HCT116 (cell line): ENCODE results near the gene GRB10. TPM values are rescaled to one million over a fixed set of nuclear protein-coding genes. Genes with fewer than 3 reads are reported as not detected.

Source experiments
- ATAC-seq: fragments of 200-7000 bp; cut with Tn5 transposase; 2 replicates; pipeline ENCODE4 v1.9.1; 2020; ENCODE audit warnings: mild to moderate bottlenecking, moderate library complexity
- BruUV-seq: library from RNA; stranded (reverse); fragments of 400-500 nt; replicated peaks from 2 replicates; lab custom pipeline; 2021; lab: Mats Ljungman, UMichigan
- CTCF ChIA-PET: fragments of 300-600 bp; sonication (Branson Sonifier 250); formaldehyde crosslinking; loops from one replicate; lab custom pipeline; 2021; ENCODE audit warnings: antibody characterized with exemption; lab: Charles Lee
- POLR2A ChIA-PET: fragments of 300-600, 350-600 bp; sonication (Branson Sonifier 250); formaldehyde crosslinking; loops from one replicate; lab custom pipeline; 2021; ENCODE audit warnings: antibody characterized with exemption; lab: Charles Lee
- RAD21 ChIA-PET, 2 experiments: fragments of 300-600 bp; sonication (Branson Sonifier 250); formaldehyde crosslinking; loops; one replicate each; lab custom pipeline; 2023; ENCODE audit warnings: low total read pairs in 2 of 2; ENCODE audit not compliant: uncharacterized antibody in 2 of 2, unreplicated experiment in 2 of 2, low non-redundant PET in 1 of 2; lab: Charles Lee
- DNase-seq: peaks from one replicate; pipeline ENCODE4 v3.0.0-alpha.2; 2010; ENCODE audit warnings: low read depth, low spot score
- H2AFZ ChIP-seq: fragments of 200-600 bp; shearing (Covaris generic), sonication (generic); 2 replicates; pipeline ENCODE4 v1.6.1; 2017; ENCODE audit warnings: low read depth, mixed run types, mixed read lengths, antibody characterized with exemption, low read length; ENCODE audit not compliant: poor library complexity, severe bottlenecking
- H3K27ac ChIP-seq: 2 replicates; pipeline ENCODE4 v1.5.1; 2012; ENCODE audit warnings: low read depth, low read length
- H3K27me3 ChIP-seq: fragments of 200-600 bp; sonication (generic); 2 replicates; pipeline ENCODE4 v1.6.1; 2016; ENCODE audit warnings: mixed run types, low read length, mixed read lengths; ENCODE audit not compliant: insufficient read depth
- H3K36me3 ChIP-seq, 2 experiments: fragments of 200-500 bp in 1 of 2; fragments of 200-600 bp in 1 of 2; sonication (Bioruptor generic) in 1 of 2; sonication (generic) in 1 of 2; 2 replicates each; pipeline versions ENCODE4 v1.5.1 to v1.6.1; 2014 to 2016; ENCODE audit warnings: low read length in 2 of 2, inconsistent platforms in 1 of 2, mixed read lengths in 1 of 2, mixed run types in 1 of 2; ENCODE audit not compliant: insufficient read depth in 2 of 2, control insufficient read depth in 1 of 2
- H3K4me1 ChIP-seq, 2 experiments: fragments of 200-600 bp in 1 of 2; sonication (generic) in 1 of 2; 2 replicates each; pipeline versions ENCODE4 v1.5.1 to v1.6.1; 2012 to 2017; ENCODE audit warnings: low read length in 2 of 2, inconsistent platforms in 1 of 2, mild to moderate bottlenecking in 1 of 2, mixed read lengths in 1 of 2, mixed run types in 1 of 2, moderate library complexity in 1 of 2; ENCODE audit not compliant: insufficient read depth in 2 of 2, control insufficient read depth in 1 of 2
- H3K4me2 ChIP-seq: fragments of 200-600 bp; sonication (generic); 2 replicates; pipeline ENCODE4 v1.6.1; 2017; ENCODE audit warnings: mixed run types, low read length, mixed read lengths
- H3K4me3 ChIP-seq, 2 experiments: fragments of 200-600 bp in 1 of 2; sonication (generic) in 1 of 2; replicated peaks in 1 of 2; 2 replicates each; pipeline ENCODE4 v1.5.1; 2011 to 2016; ENCODE audit warnings: low read length in 2 of 2, control low read depth in 1 of 2, low read depth in 1 of 2, mild to moderate bottlenecking in 1 of 2, mixed read lengths in 1 of 2, mixed run types in 1 of 2
- H3K79me2 ChIP-seq: fragments of 200-600 bp; sonication (generic); 2 replicates; pipeline ENCODE4 v1.6.1; 2017; ENCODE audit warnings: mild to moderate bottlenecking, mixed run types, low read length, moderate library complexity, mixed read lengths; ENCODE audit not compliant: insufficient read depth
- H3K9ac ChIP-seq: fragments of 200-600 bp; sonication (generic); 2 replicates; pipeline ENCODE4 v1.6.1; 2016; ENCODE audit warnings: low read length, mixed read lengths
- H3K9me2 ChIP-seq: fragments of 200-600 bp; sonication (generic), shearing (Covaris generic); 2 replicates; pipeline ENCODE4 v1.6.1; 2017; ENCODE audit warnings: mixed run types, mild to moderate bottlenecking, moderate library complexity; ENCODE audit not compliant: insufficient read depth
- H3K9me3 ChIP-seq, 2 experiments: fragments of 200-500 bp in 1 of 2; fragments of 200-600 bp in 1 of 2; sonication (Bioruptor generic) in 1 of 2; sonication (generic) in 1 of 2; 2 replicates each; pipeline ENCODE4 v1.6.1; 2014 to 2017; ENCODE audit warnings: low read length in 2 of 2, mixed read lengths in 2 of 2, inconsistent platforms in 1 of 2, low read depth in 1 of 2, mild to moderate bottlenecking in 1 of 2, mixed run types in 1 of 2, moderate library complexity in 1 of 2; ENCODE audit not compliant: control insufficient read depth in 1 of 2, insufficient read depth in 1 of 2
- H4K20me1 ChIP-seq: fragments of 200-600 bp; sonication (generic), shearing (Covaris generic); 2 replicates; pipeline ENCODE4 v1.6.1; 2017; ENCODE audit warnings: mixed run types, mild to moderate bottlenecking, moderate library complexity; ENCODE audit not compliant: insufficient read depth
- EZH2 ChIP-seq: fragments of 200-600 bp; sonication (generic); IDR thresholded peaks from 2 replicates; pipeline ENCODE4 v1.6.1; 2017; ENCODE audit warnings: antibody characterized with exemption, mixed run types
- EZH2phosphoT487 ChIP-seq: fragments of 200-600 bp; IDR thresholded peaks from 2 replicates; pipeline ENCODE4 v1.6.1; 2018; ENCODE audit warnings: antibody characterized with exemption, borderline replicate concordance
- POLR2A ChIP-seq: IDR thresholded peaks from 2 replicates; pipeline ENCODE4 v1.7.0; 2011; ENCODE audit warnings: borderline replicate concordance; ENCODE audit not compliant: insufficient read depth, insufficient read length; ENCODE audit errors: extremely low read depth
- RAD21 ChIP-seq: IDR thresholded peaks from 2 replicates; pipeline ENCODE4 v1.6.1; 2012; ENCODE audit warnings: low read depth, mild to moderate bottlenecking
- REST ChIP-seq: IDR thresholded peaks from 2 replicates; pipeline ENCODE4 v1.6.1; 2012; ENCODE audit warnings: low read depth
- intact Hi-C: fragments of 100-400 bp; cut with micrococcal nuclease; formaldehyde crosslinking; loops from 2 replicates; pipeline ENCODE4 v1.10.0; 2022
- total RNA-seq: library from RNA; stranded (reverse); gene quantifications from one replicate; pipeline ENCODE4 v1.2.1, GENCODE V29; 2021; ENCODE audit not compliant: unreplicated experiment
- TF ChIP-seq, protein P1 (sequence below), 3 experiments: fragments of 200-600 bp in 1 of 3; sonication (generic) in 1 of 3; IDR thresholded peaks in 2 of 3; conservative IDR thresholded peaks in 1 of 3; 2 replicates each; pipeline ENCODE4 v1.5.1; 2012 to 2017; ENCODE audit warnings: low read depth in 2 of 3, low read length in 2 of 3, antibody characterized with exemption in 1 of 3, borderline replicate concordance in 1 of 3, control low read depth in 1 of 3, mild to moderate bottlenecking in 1 of 3, mixed read lengths in 1 of 3, mixed run types in 1 of 3, moderate library complexity in 1 of 3; ENCODE audit not compliant: insufficient read depth in 1 of 3

Gene GRB10
- total RNA-seq, 1 experiment from 2014 or later = 37.3 TPM

DNA sequence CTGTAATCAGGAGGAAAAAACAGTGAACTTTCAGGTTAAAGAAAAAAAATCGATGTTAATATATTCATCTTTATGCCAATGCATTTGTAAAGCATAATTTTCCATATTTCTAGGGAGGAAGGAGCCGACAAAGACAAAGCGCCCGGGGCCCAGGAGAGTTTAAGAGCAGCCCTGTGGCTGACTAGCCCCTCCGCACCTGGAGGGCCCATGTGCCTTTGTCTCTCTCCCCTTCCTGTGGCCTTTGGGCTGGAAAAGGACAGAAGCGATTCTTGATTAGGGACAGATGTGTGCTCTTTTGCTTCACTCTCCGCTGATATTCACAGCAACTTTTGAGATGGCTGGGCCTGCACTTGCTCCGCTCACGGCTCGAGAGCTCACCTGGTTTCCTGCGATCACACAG is 240.6 kb downstream of the GRB10 start:
- no peak overlapping the region for H3K9ac ChIP-seq
- no peaks in the 10 kb centered on the region for H3K36me3 ChIP-seq
- H3K27me3 ChIP-seq = no peaks in the 10 kb centered on the region
- ATAC-seq (no peak), DNase-seq (no peak)
- H3K27ac ChIP-seq = no peak overlapping the region
- RAD21 ChIA-PET = no interaction called here
- no TSS peak for BruUV-seq
- no peaks in the 10 kb centered on the region for H3K79me2 ChIP-seq
- CTCF ChIA-PET = no interaction called here
- no peaks in the 10 kb centered on the region for H3K9me3 ChIP-seq
- no peak overlapping the region for H2AFZ ChIP-seq
- no peak overlapping the region for H3K4me2 ChIP-seq
- intact Hi-C loops = no loop called here
- H4K20me1 ChIP-seq = no peaks in the 10 kb centered on the region
- POLR2A ChIA-PET = no interaction called here
- no peaks in the 10 kb centered on the region for H3K4me1 ChIP-seq
- no peak for TF ChIP-seq RAD21
- TF ChIP-seq, protein P1, sequence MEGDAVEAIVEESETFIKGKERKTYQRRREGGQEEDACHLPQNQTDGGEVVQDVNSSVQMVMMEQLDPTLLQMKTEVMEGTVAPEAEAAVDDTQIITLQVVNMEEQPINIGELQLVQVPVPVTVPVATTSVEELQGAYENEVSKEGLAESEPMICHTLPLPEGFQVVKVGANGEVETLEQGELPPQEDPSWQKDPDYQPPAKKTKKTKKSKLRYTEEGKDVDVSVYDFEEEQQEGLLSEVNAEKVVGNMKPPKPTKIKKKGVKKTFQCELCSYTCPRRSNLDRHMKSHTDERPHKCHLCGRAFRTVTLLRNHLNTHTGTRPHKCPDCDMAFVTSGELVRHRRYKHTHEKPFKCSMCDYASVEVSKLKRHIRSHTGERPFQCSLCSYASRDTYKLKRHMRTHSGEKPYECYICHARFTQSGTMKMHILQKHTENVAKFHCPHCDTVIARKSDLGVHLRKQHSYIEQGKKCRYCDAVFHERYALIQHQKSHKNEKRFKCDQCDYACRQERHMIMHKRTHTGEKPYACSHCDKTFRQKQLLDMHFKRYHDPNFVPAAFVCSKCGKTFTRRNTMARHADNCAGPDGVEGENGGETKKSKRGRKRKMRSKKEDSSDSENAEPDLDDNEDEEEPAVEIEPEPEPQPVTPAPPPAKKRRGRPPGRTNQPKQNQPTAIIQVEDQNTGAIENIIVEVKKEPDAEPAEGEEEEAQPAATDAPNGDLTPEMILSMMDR (IDR thresholded peaks at IDR 0.05 in 2 of 3, conservative IDR thresholded peaks at IDR 0.05 in 1 of 3; ENCODE audit: borderline replicate concordance in 1 of 3, insufficient read depth in 1 of 3, low read depth in 2 of 3, low read length in 2 of 3) = no peak
- no peak for TF ChIP-seq EZH2
- no peak for TF ChIP-seq EZH2phosphoT487
- TF ChIP-seq REST = no peak
- TF ChIP-seq POLR2A = no peak
- H3K4me3 ChIP-seq = no peak overlapping the region
- no peaks in the 10 kb centered on the region for H3K9me2 ChIP-seq
